NCI-H82 treated with DMSO at 0.1 percent for 48 hours (cell line): ENCODE data around the gene UBE2V1.
"Not testable (repeated sequence)": the region's sequence is repeated elsewhere in the genome, so short reads cannot be mapped to it uniquely, and the experiment has no call there.

Source experiments
- DNase-seq: peaks from one replicate; lab custom pipeline; 2025; ENCODE audit not compliant: unreplicated experiment; lab: John Stamatoyannopoulos, UW

Gene UBE2V1

DNA sequence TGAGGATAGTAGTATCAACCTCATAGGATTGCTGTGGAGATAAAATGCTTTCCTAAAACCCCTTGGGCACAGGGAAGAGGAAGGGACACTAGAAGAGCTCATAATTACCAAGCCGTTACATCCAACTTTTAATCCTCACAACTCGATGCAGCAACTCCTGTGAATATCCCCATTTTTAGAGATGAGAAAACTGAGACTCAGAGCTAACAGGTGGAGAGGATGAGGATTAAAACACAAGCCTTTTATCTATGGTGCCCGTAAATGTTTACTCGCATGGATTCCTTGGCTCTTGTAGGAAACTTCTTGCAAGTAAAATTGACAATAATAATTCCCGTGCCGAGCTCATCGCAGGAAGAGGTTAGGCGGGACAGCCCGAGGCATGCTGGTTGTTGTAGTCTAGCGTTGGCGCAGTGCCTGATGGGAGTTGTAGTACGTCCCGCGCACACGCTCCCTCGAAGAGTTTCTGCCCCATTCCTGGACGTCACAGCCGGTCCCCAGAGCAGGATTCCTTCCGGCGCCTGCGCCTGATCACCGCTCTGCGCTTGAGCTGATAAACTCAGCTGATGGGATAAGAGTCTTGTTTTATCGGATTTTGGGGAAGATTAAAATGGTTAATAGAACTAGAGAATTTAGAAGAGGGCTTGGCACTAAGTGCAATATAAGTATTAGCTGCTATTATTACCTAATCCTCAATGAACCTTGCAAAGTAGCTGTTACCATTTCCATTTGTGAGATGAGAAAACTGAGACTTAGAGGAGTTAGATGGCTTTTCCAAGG lies 2.8 kb upstream of the UBE2V1 start:
- DNase-seq, result peak; percentile 97

DNA sequence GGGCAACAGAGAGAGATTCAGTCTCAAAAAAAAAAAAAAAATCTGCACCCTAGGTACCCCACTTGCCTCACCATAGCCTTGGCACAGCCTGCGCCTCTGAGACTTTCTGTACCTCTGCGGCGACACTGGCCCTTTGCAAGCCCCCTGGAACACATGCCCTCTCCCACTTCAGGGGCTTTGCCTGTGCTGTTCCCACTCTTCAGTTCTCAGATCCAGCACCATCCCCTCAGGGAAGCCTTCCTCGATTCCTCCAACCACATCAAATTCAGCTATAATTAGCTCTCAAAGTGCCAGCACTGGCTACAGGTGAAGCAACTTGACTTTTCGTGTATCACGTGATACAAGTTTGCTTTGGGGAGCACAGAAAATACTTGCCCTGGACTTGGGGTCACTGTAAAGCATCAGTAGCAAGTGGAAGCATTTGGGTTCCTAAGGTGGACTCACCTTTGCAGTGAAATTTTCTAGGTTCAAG lies 2.1 kb upstream of the UBE2V1 start:
- no peak for DNase-seq

GRCh38 chr20:50113420-50114224 lies 672 bp upstream of the UBE2V1 start:
- DNase-seq, result no peak

DNA sequence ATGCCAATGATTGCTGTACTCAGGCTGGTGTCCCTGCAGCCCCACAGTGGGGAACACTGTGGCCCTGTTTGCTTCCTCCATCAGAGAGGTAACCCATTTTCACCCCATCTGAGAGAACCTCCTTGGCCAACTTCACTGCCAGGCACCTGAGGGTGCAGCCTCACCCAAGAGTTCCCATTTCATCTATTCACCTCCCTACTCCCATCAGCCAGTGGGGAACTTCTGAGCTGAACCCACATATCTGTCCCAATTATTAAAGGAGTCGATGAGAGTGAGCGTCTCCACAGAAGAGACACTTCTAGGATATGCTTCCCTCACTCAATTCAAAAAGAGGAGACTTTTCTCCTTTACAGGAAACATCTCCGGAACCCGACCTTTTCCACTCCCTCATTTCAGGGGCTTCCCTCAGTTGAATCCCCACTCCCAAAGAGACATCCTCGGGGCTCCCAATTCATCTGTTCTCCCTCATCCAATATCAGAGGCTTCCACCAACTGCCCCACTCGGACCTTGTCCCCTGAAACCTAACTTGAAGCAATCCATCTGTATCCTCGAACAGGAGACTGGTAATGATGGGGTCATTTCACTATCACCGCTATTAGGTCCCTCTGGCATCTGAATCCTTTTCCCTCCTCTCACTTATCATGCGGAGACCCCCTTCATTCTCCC lies 988 bp downstream of the UBE2V1 start:
- DNase-seq, result no peak

DNA sequence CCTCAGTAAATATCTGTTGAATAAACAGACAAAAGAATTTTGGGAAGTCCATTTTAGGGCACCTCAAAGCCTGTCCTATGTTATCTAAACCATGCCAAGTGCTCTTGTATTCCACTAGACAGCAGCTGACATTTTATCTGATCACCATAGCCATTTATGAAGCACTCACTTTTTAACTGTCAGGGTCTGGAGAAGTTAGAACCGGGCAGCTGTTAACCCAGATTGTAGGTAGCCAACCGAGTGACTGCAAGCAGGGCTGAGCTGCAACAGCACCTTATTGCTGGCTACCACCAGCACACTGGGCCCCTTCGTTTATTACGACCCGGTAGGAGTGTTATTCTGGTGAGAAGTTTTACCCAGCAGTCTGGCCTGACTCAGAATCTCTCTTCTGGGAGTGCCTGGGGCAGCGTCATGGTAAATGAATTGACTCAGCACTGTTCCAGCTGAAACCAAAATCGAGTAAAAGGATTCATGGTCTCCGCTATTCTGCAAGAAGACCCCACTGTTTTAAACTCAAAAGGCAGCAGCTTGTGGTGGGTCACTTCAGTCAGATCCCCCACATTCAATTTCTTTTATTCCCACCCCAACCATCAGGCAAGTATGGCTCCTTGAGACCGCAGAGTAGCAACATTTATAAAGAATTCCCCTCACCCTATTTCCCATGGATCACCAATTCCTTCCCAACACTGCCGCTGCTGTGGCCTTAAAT lies 1.7 kb downstream of the UBE2V1 start:
- no peak for DNase-seq

DNA sequence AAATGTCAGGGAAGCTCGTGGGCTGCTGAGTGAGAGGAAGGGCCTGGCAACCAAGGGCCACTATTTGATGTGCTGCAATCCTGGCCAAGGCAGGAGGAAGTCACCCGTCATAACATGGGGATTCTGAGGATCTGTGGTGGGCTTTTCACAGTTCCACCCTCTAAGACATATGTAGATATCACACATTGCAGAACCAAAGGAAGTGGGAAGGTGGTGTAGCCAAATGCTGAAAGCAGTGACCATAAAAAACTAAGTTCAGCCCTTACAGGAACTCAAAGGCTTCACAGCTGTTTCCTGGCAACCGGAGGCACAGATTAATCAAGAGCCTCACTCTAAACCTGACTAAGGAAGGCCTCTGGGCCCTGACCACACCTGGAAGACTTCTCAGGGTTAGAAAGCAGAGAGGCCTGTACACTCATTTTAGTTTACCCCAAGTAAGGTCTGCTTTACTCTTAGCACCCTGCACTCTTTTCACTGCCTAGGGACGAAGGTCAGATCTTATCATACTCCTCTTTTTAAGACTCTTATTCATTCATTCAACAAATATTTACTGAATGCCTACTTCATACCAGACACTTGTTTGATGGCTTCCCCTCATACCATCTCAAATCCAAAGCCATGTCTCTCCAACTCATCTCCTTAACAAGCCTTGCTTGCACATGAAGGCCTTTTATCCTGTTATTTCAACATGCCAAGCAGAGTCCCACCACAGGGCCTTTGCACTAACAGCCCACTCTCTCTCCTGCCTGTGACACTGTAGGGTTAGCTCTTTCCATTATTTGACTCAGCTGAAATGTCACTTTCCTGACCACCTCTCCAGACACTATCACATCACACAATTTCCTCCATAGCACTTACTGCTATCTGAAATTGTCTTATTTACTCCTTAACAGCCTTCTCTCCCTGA lies 2.6 kb downstream of the UBE2V1 start:
- no peak for DNase-seq

DNA sequence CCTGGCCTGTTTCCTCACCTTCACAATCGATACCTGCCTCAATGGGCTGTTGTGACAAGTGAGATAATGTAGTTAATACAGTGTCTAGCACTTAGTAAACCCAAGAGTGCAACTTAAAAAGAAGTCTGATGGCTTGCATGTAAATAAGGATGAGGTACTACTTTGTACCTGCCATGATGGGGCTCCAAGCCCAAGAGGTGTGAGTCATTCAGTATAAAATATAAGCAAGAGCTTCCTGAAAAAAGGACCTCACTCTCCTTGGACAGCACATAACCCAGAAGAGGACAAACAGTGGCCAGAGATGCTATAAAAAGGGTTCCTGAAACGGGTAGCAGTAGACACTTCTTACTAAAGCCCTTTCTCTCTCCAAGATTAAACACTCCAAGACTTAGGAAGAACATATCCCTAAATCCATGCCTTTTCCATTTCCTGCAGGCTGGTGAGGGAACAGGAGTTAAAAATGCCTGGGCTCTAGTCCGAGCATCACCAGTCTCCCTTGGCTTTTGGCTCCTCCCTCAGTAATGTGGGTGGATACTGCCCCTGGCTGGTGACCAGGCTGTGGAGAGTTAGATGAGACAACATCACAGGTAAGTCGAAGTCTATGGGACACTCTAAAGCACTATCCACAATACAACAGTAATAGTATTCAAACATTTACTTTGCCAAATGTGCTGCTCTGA lies 4.3 kb downstream of the UBE2V1 start:
- no peak for DNase-seq

DNA sequence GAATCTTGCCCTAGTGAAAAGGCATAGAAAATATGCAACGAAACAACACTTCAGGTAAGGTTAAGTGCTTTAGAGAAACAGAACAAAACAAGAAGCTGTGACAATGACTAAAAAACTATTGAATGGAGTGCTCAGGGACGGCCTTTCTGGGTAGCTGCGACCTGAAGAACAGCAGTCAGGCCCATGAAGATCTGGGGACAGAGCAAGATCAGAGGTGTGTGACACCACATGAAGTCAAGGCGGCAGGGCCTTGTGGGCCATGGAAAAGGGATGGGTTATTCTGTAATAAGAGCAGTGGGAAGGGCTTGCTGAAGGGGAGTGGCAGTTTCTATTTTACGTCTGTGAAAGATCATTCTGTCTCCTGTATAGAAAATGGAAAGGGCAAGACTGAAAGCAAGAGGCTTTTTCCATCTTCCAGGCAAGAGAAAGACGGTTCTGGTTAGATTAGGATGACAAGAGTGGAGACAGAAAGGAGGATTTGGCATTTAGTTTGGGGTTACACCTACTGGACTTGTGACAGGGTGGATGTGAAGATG lies 5.1 kb downstream of the UBE2V1 start:
- DNase-seq, result no peak

GRCh38 chr20:50107086-50107660 lies 5.8 kb downstream of the UBE2V1 start:
- DNase-seq, result no peak

DNA sequence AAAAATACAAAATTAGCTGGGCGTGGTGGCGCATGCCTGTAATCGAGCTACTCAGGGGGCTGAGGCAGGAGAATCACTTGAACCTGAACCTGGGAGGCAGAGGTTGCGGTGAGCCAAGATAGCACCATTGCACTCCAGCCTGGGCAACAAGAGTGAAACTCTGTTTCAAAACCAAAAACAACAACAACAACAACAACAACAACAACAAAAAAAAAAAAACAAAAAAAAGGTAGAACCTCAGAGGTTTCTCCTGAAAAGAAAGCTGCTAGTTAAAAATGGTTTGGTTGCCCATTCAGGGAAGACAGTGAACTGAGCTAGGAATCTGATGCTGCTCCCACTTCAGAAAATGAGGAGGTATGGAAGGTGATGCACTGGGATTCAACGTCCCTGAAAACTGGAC lies 6.3 kb downstream of the UBE2V1 start:
- DNase-seq, result not testable (repeated sequence)

DNA sequence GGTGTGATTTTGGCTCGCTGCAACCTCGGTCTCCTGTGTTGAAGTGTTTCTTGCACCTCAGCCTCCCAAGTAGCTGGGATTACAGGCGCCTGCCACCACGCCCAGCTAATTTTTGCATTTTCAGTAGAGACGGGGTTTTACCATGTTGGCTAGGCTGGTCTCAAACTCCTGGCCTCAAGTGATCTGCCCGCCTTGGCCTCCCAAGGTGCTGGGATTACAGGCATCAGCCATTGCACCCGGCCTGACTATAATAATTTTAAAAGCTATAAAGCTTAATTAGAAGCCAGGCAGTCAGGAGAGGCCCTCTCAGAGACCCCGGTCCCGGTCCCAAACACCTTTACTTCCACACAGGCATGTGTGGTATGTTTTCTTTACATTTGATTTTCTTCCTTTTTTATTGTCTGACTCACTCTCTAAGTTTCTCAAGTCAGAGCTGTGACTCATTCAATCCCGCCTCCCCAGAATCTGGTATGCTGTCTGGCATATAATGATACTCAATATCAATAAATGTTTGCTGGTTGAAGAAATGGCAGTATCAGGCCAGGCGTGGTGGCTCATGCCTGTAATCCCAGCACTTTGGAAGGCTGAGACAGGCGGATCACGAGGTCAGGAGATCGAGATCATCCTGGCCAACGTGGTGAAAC lies 9.4 kb downstream of the UBE2V1 start:
- DNase-seq, result not testable (repeated sequence)

- DNase-seq, result not testable (repeated sequence)
Measured at GRCh38 chr20:50102551-50102950, 10.4 kb downstream of the UBE2V1 start.

- DNase-seq, result no peak
Measured at GRCh38 chr20:50101887-50102286, 11.1 kb downstream of the UBE2V1 start.

GRCh38 chr20:50101281-50101680 lies 11.7 kb downstream of the UBE2V1 start:
- no peak for DNase-seq

GRCh38 chr20:50100552-50100951 lies 12.4 kb downstream of the UBE2V1 start:
- DNase-seq, result no peak

- no peak for DNase-seq
Measured at GRCh38 chr20:50099565-50099991, 13.4 kb downstream of the UBE2V1 start.

- DNase-seq, result no peak
Measured at GRCh38 chr20:50099113-50099512, 13.8 kb downstream of the UBE2V1 start.

DNA sequence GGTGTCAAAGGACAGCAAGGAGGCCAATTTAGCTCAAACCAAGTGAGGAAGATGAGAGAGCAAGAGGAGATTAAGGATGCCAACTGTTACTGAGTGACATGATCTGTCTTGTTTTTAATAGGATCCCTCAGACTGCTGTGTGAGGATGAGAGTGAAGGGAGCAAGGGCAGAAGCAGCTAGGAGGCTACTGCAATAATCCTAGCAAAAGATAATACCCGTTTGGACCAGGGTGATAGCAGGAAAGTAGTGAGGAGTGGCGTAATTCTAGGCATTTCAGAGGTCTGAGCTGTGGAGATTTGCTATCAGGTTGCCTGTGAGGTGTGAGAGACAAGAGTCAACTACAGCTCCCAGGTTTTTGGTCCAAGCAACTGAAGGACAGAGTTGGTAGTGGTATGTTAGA lies 14.7 kb downstream of the UBE2V1 start:
- DNase-seq, result peak; percentile 31
